SHP77 treated with DMSO at 0.1 percent for 48 hours (cell line): Measurements from ENCODE around the gene HOXA6.

Experiments used
- DNase-seq: peaks from one replicate; lab custom pipeline; 2025; lab: John Stamatoyannopoulos, UW

HOXA6 gene

GRCh38 chr7:27108390-27109127, 39.0 kb downstream of the HOXA6 start:
- DNase-seq, result no peak

- no peak for DNase-seq
These were observed 39.9 kb downstream of the HOXA6 start for GRCh38 chr7:27107391-27108381.

GRCh38 chr7:27106901-27107240, 40.7 kb downstream of the HOXA6 start:
- no peak for DNase-seq

GRCh38 chr7:27106181-27106900, 41.2 kb downstream of the HOXA6 start:
- DNase-seq, result no peak

- no peak for DNase-seq
These were observed 42.1 kb downstream of the HOXA6 start for GRCh38 chr7:27105301-27106031.

GRCh38 chr7:27104341-27105058, 43.1 kb downstream of the HOXA6 start:
- no peak for DNase-seq

- no peak for DNase-seq
These were observed 43.9 kb downstream of the HOXA6 start for GRCh38 chr7:27103489-27104226.

GRCh38 chr7:27102581-27103442, 44.8 kb downstream of the HOXA6 start, which contains the start of gene HOXA2:
Gene HOXA2, minus strand, starts transcription at chr7:27102683. Its CDS starts 183 bp downstream, at chr7:27102500.
- DNase-seq, result no peak

GRCh38 chr7:27101957-27102580, 45.5 kb downstream of the HOXA6 start:
- no peak for DNase-seq

GRCh38 chr7:27101171-27101956, 46.2 kb downstream of the HOXA6 start:
- DNase-seq, result no peak

- no peak for DNase-seq
These were observed 46.8 kb downstream of the HOXA6 start for GRCh38 chr7:27100694-27101170.

- DNase-seq, result no peak
These were observed 47.9 kb downstream of the HOXA6 start for GRCh38 chr7:27099453-27100370.

GRCh38 chr7:27098578-27099451, 48.8 kb downstream of the HOXA6 start:
- no peak for DNase-seq

- DNase-seq, result no peak
These were observed 49.6 kb downstream of the HOXA6 start for GRCh38 chr7:27097686-27098577.
